ENCODE data around the gene INSL4.

INSL4 gene

GRCh38 chr9:5231212-5231611, at the start of gene INSL4:
INSL4 (plus strand) TSS chr9:5231419; CDS start chr9:5231524, 105 bp downstream.
- in situ Hi-C loops (cut with MboI; ENCODE audit: low sequenced_read_pairs), result no loop called here

GRCh38 chr9:5184776-5185175, 46.4 kb upstream of the INSL4 start:
- in situ Hi-C loops (cut with MboI; ENCODE audit: low sequenced_read_pairs), result no loop called here

- in situ Hi-C loops (cut with MboI; ENCODE audit: low sequenced_read_pairs), result no loop called here
These were observed 45.9 kb upstream of the INSL4 start, which contains the start of gene INSL6 for GRCh38 chr9:5185220-5185840. INSL6 (minus strand) TSS chr9:5185639; CDS start chr9:5185602, 37 bp downstream.

- in situ Hi-C loops (cut with MboI; ENCODE audit: low sequenced_read_pairs), result no loop called here
These were observed 44.6 kb upstream of the INSL4 start for GRCh38 chr9:5186416-5187169.

GRCh38 chr9:5188060-5188984, 42.9 kb upstream of the INSL4 start:
- in situ Hi-C loops (cut with MboI; ENCODE audit: low sequenced_read_pairs), result no loop called here

DNA sequence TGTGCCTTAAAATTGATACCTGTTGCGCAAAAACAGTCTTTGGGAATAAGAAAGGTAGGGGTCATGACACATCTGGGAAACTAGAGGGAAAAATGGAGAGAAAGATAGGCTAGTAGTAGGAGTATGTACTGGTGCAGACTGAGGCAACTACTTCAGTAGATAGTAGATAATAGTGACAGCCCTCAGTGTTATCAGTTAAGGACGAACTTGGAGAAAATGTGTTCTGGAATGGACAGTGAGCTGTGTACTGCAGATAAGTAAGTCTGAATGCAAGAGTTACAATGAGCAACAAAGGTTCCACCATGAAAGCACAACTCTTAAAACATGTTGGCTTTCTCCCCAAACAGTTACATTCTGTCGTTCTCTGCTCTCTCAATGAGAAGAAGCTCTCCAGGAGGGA, 39.2 kb upstream of the INSL4 start:
- in situ Hi-C loops (cut with MboI; ENCODE audit: low sequenced_read_pairs), result no loop called here

GRCh38 chr9:5193345-5193744, 37.9 kb upstream of the INSL4 start:
- in situ Hi-C loops (cut with MboI; ENCODE audit: low sequenced_read_pairs), result no loop called here

DNA sequence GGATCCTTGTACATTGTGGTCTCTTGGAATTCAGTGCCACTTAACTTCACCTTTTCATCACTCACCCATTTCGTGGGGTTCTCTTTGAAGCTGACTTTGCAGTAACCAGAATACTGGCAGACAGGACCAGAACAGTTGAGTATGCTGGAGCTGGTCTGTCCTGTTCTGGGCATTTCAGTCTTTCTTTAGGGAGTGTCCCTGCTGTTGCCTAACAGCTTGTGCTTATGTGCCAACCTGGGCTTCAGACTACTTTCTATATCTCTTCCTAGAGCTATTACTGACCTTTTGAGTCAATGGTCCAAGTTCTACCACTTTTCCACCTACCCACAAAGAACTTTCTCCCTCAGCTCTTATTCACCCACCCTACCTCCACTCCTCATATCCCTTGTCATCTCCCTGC, 35.8 kb upstream of the INSL4 start:
- in situ Hi-C loops (cut with MboI; ENCODE audit: low sequenced_read_pairs), result no loop called here

GRCh38 chr9:5205071-5205470, 26.1 kb upstream of the INSL4 start:
- in situ Hi-C loops (cut with MboI; ENCODE audit: low sequenced_read_pairs), result no loop called here

DNA sequence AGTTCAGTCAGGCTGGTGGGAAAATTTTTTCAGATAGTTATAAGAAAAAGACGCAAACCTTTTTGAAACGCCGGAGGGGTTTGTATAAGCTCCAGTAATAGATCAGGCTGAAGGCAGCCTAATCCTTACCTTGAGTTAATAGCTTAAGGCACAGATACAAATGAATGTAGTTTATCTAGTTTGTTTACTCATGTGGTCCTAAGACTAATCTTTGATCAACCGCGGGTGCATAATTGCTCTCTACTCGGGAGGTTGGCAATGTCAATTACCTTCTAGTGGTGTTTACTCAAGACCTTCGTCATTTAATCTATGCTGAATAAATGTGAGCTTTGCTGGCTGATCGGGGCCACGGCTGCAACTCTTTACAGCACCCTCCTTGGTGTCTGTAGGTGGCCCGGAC, 665 bp upstream of the INSL4 start:
- in situ Hi-C loops (cut with MboI; ENCODE audit: low sequenced_read_pairs), result no loop called here

GRCh38 chr9:5263351-5264218, 32.4 kb downstream of the INSL4 start:
- in situ Hi-C loops (cut with MboI; ENCODE audit: low sequenced_read_pairs), result no loop called here

- in situ Hi-C loops (cut with MboI; ENCODE audit: low sequenced_read_pairs), result no loop called here
These were observed 33.0 kb downstream of the INSL4 start for GRCh38 chr9:5264219-5264595.

DNA sequence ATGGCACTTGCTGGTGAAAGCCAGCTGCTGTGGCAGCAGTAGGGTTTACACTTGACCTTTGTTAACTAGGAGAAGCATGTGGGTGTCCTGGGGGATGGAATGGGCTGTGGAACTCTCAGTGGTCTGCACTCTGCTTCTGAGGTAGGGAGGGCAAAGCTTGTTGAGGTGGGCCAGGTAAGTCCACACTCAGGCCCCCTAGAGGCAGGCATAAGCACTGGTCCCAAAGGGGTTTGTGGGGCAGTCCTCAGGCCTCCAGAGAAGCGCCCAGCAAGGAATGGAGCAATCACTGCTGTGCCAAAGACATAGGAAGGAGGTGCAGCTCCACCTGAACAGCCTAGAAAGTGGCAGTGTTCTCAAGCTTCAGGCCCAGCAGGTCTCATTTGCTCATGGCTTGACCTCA, 34.7 kb downstream of the INSL4 start:
- in situ Hi-C loops (cut with MboI; ENCODE audit: low sequenced_read_pairs), result no loop called here

GRCh38 chr9:5269249-5269715, 38.1 kb downstream of the INSL4 start:
- in situ Hi-C loops (cut with MboI; ENCODE audit: low sequenced_read_pairs), result no loop called here

GRCh38 chr9:5274770-5275169, 43.6 kb downstream of the INSL4 start:
- in situ Hi-C loops (cut with MboI; ENCODE audit: low sequenced_read_pairs), result no loop called here

DNA sequence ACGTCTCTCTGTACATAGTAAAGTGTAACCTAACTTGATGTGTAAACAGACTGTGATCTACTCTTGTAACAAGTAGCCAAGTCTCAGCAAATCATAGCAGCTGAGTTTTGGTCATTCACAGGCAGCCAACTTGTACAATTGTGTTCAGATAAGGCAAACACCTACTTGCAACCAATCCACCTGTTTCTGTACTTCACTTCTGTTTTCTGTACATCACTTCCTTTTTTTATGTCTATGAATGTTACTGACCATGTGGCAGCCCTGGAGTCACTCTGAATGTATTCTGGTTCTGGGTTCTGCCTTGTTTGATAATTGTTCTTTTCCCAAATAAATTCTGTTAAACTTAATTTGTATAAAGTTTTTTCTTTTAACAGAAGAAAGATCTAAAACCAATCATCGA, 47.3 kb downstream of the INSL4 start:
- in situ Hi-C loops (cut with MboI; ENCODE audit: low sequenced_read_pairs), result no loop called here

Data from hTERT RPE-1 (cell line).